H1 (cell line): ENCODE measurements around the gene MARK3. TPM values are rescaled to one million over a fixed set of nuclear protein-coding genes. Genes with fewer than 3 reads are reported as not detected.

Source experiments
- CTCF ChIA-PET: fragments of 300-600 bp; sonication (Branson Sonifier 250); formaldehyde crosslinking; loops from one replicate; lab custom pipeline; 2021; ENCODE audit not compliant: partially characterized antibody; lab: Charles Lee
- POLR2A ChIA-PET: fragments of 300-600 bp; sonication (Branson Sonifier 250); formaldehyde crosslinking; loops from one replicate; lab custom pipeline; 2021; ENCODE audit warnings: inconsistent platforms; ENCODE audit not compliant: partially characterized antibody; lab: Charles Lee
- DNase-seq, 2 experiments: peaks; one replicate each; pipeline versions ENCODE4 v3.0.0 to v3.0.0-alpha.2; 2010 to 2022; ENCODE audit warnings: low spot score in 2 of 2, low read depth in 1 of 2, mixed read lengths in 1 of 2
- FAIRE-seq: peaks from 2 replicates; lab custom pipeline; 2011; peaks lifted over from hg19 to GRCh38; lab: Jason Lieb, UNC
- H2AFZ ChIP-seq: 2 replicates; pipeline ENCODE4 v1.8.1; 2012; ENCODE audit warnings: low read length, inconsistent platforms
- H2AK5ac ChIP-seq: 2 replicates; pipeline ENCODE4 v1.6.1; 2013; ENCODE audit warnings: low read depth, low read length
- H2BK120ac ChIP-seq: replicated peaks from 2 replicates; pipeline ENCODE3; 2013; ENCODE audit warnings: low read depth, low read length, inconsistent platforms
- H2BK12ac ChIP-seq: 2 replicates; pipeline ENCODE4 v1.6.1; 2013; ENCODE audit warnings: low read depth, low read length
- H2BK15ac ChIP-seq: 2 replicates; pipeline ENCODE4 v1.6.1; 2013; ENCODE audit warnings: low read length
- H2BK20ac ChIP-seq: 2 replicates; pipeline ENCODE4 v1.6.1; 2013; ENCODE audit warnings: low read length
- H2BK5ac ChIP-seq: 2 replicates; pipeline ENCODE4 v1.6.1; 2013; ENCODE audit warnings: low read depth, low read length
- H3K14ac ChIP-seq: 2 replicates; pipeline ENCODE4 v1.6.1; 2013; ENCODE audit warnings: inconsistent platforms; ENCODE audit not compliant: insufficient read length
- H3K18ac ChIP-seq: 2 replicates; pipeline ENCODE4 v1.6.1; 2013; ENCODE audit warnings: low read length; ENCODE audit errors: extremely low read depth
- H3K23ac ChIP-seq: 2 replicates; pipeline ENCODE4 v1.6.1; 2013; ENCODE audit warnings: inconsistent platforms; ENCODE audit not compliant: insufficient read length
- H3K23me2 ChIP-seq: 2 replicates; pipeline ENCODE4 v1.6.1; 2013; ENCODE audit warnings: low read depth, low read length
- H3K27ac ChIP-seq: 2 replicates; pipeline ENCODE4 v1.6.1; 2011; ENCODE audit warnings: low read depth, low read length, inconsistent platforms
- H3K27me3 ChIP-seq, 4 experiments: replicated peaks in 1 of 4; 1 replicate in 1 of 4; 2 replicates in 3 of 4; pipeline versions ENCODE4 v1.6.1 to v1.8.1; 2011 to 2013; ENCODE audit warnings: low read length in 3 of 4, mild to moderate bottlenecking in 3 of 4, inconsistent platforms in 2 of 4, mixed read lengths in 2 of 4, moderate library complexity in 1 of 4; ENCODE audit not compliant: control insufficient read depth in 3 of 4, insufficient read depth in 3 of 4; ENCODE audit errors: extremely low read depth in 1 of 4
- H3K36me3 ChIP-seq, 4 experiments: 2 replicates each; pipeline versions ENCODE4 v1.6.1 to v1.8.1; 2011 to 2013; ENCODE audit warnings: mild to moderate bottlenecking in 4 of 4, low read length in 3 of 4, moderate library complexity in 2 of 4, control low read depth in 1 of 4, inconsistent platforms in 1 of 4; ENCODE audit not compliant: insufficient read depth in 4 of 4, control insufficient read depth in 2 of 4
- H3K4ac ChIP-seq: replicated peaks from 2 replicates; pipeline ENCODE3; 2013; ENCODE audit warnings: low read length, low read depth, mixed read lengths, inconsistent platforms; ENCODE audit not compliant: insufficient read length
- H3K4me1 ChIP-seq, 4 experiments: replicated peaks in 1 of 4; 1 replicate in 1 of 4; 2 replicates in 3 of 4; pipeline versions ENCODE4 v1.6.1 to v1.8.1; 2011 to 2013; ENCODE audit warnings: low read length in 3 of 4, inconsistent platforms in 2 of 4, mixed read lengths in 1 of 4; ENCODE audit not compliant: insufficient read depth in 4 of 4, control insufficient read depth in 3 of 4
- H3K4me2 ChIP-seq, 2 experiments: 2 replicates each; pipeline versions ENCODE4 v1.6.1 to v1.8.1; 2011 to 2013; ENCODE audit warnings: low read depth in 2 of 2, low read length in 2 of 2, control low read depth in 1 of 2, inconsistent platforms in 1 of 2, mild to moderate bottlenecking in 1 of 2; ENCODE audit not compliant: insufficient read depth in 1 of 2
- H3K4me3 ChIP-seq, 4 experiments: fragments of 200-600, 300-600 bp in 1 of 4; sonication (generic), shearing (Covaris generic), sonication (Bioruptor Twin) in 1 of 4; 2 replicates each; pipeline versions ENCODE4 v1.5.1 to v1.8.1; 2011 to 2016; ENCODE audit warnings: low read length in 4 of 4, low read depth in 3 of 4, control low read depth in 2 of 4, inconsistent platforms in 2 of 4, mild to moderate bottlenecking in 2 of 4, mixed read lengths in 1 of 4, moderate library complexity in 1 of 4; ENCODE audit not compliant: insufficient read depth in 2 of 4; ENCODE audit errors: extremely low read depth in 1 of 4
- H3K56ac ChIP-seq: replicated peaks from 2 replicates; pipeline ENCODE3; 2013; ENCODE audit warnings: low read depth, mild to moderate bottlenecking, mixed read lengths, low read length, inconsistent platforms; ENCODE audit not compliant: insufficient read length
- H3K79me1 ChIP-seq: 2 replicates; pipeline ENCODE4 v1.6.1; 2013; ENCODE audit warnings: low read depth, low read length, control low read depth
- H3K79me2 ChIP-seq, 2 experiments: 2 replicates each; pipeline versions ENCODE4 v1.6.1 to v1.8.1; 2012 to 2013; ENCODE audit warnings: low read length in 2 of 2, mild to moderate bottlenecking in 2 of 2, inconsistent platforms in 1 of 2; ENCODE audit not compliant: insufficient read depth in 2 of 2, control insufficient read depth in 1 of 2
- H3K9ac ChIP-seq, 4 experiments: replicated peaks in 1 of 4; 1 replicate in 1 of 4; 2 replicates in 3 of 4; pipeline versions ENCODE4 v1.6.1 to v1.8.1; 2011 to 2013; ENCODE audit warnings: low read depth in 3 of 4, low read length in 3 of 4, control low read depth in 2 of 4, mild to moderate bottlenecking in 2 of 4, moderate library complexity in 2 of 4, inconsistent platforms in 1 of 4; ENCODE audit errors: extremely low read depth in 1 of 4
- H3K9me3 ChIP-seq, 2 experiments: 2 replicates each; pipeline versions ENCODE4 v1.6.1 to v1.8.1; 2012 to 2013; ENCODE audit warnings: mild to moderate bottlenecking in 2 of 2, moderate library complexity in 2 of 2, control low read depth in 1 of 2, inconsistent platforms in 1 of 2, low read depth in 1 of 2, low read length in 1 of 2, mixed read lengths in 1 of 2; ENCODE audit not compliant: insufficient read depth in 2 of 2
- H4K20me1 ChIP-seq, 2 experiments: replicated peaks in 1 of 2; 2 replicates each; pipeline versions ENCODE3 to v1.8.1; 2011 to 2013; ENCODE audit warnings: inconsistent platforms in 2 of 2, low read length in 2 of 2, mild to moderate bottlenecking in 1 of 2; ENCODE audit not compliant: insufficient read depth in 2 of 2, control insufficient read depth in 1 of 2
- H4K5ac ChIP-seq: 2 replicates; pipeline ENCODE4 v1.6.1; 2013; ENCODE audit warnings: low read length, low read depth, mixed read lengths, inconsistent platforms; ENCODE audit not compliant: insufficient read length
- H4K8ac ChIP-seq: 2 replicates; pipeline ENCODE4 v1.8.0; 2013; ENCODE audit warnings: mild to moderate bottlenecking, moderate library complexity, low read length, inconsistent platforms; ENCODE audit not compliant: insufficient read depth; ENCODE audit errors: extremely low read depth
- H4K91ac ChIP-seq: replicated peaks from 2 replicates; pipeline ENCODE3; 2013; ENCODE audit warnings: low read length, mixed read lengths, inconsistent platforms; ENCODE audit not compliant: insufficient read length
- WGBS, 2 experiments: shearing (Covaris generic) in 1 of 2; methylation state at CpG; one replicate each; pipeline versions ENCODE4 v1.1.6 to v1.1.7; 2013 to 2015; ENCODE audit warnings: low lambda C conversion rate in 2 of 2, mixed read lengths in 2 of 2, inconsistent platforms in 1 of 2, low coverage in 1 of 2, missing lambda C conversion rate in 1 of 2; ENCODE audit not compliant: insufficient replicate concordance in 2 of 2, insufficient coverage in 1 of 2, insufficient read length in 1 of 2; ENCODE audit errors: extremely low coverage in 1 of 2, missing lambda C conversion rate in 1 of 2; 5-methylcytosine and 5-hydroxymethylcytosine counted together
- polyA plus RNA-seq, 7 experiments: library from polyadenylated mRNA; depleted of rRNA in 3 of 7; stranded (reverse) in 5 of 7; unstranded in 2 of 7; fragments of >200 nt in 5 of 7; fragments of 200-250 nt in 2 of 7; gene quantifications; 1 replicate in 5 of 7; 2 replicates in 1 of 7; 4 replicates in 1 of 7; pipeline versions ENCODE4 v1.2.1 to v1.2.3, GENCODE V29; 2011 to 2013; ENCODE audit warnings: missing spikeins in 2 of 7, mixed read lengths in 2 of 7
- total RNA-seq: library from RNA; stranded (reverse); fragmentation: NEBNext Ultra II Directional; extraction: Animal tissue kit (Norgen Biotek cat#: 25700); gene quantifications from 2 replicates; pipeline ENCODE4 v1.2.1, GENCODE V29; 2021

Gene MARK3
- total and polyA plus RNA-seq, 2 of the 8 experiments (the other 6 are each of a cell fraction or from before 2014, with no cell fraction given): 39.4 to 76.9 TPM

- no peaks in the 10 kb centered on the region for H3K23me2 ChIP-seq
- H2BK20ac ChIP-seq: no peak overlapping the region
- peaks cover 4 to 35% (median 16%) of the 10 kb centered on the region in 4 experiments; a peak in 6 of 8 replicates for H3K36me3 ChIP-seq
- H3K18ac ChIP-seq: no peak overlapping the region
- H2BK120ac ChIP-seq: no peak overlapping the region
- no peak overlapping the region for H3K4ac ChIP-seq
- no peak overlapping the region for H4K91ac ChIP-seq
- no peaks in the 10 kb centered on the region; the same call in 1 of the 2 replicates for H3K79me1 ChIP-seq
- no peak overlapping the region for H3K27ac ChIP-seq
- no peak overlapping the region for H3K4me3 ChIP-seq
- H3K56ac ChIP-seq: no peak overlapping the region
- 94% methylated on average over 10 of the region's 10 CpGs; no CpG with 5 or more reads in 1 of the 2 experiments for WGBS, 2 experiments
- H4K5ac ChIP-seq: no peak overlapping the region
- H4K8ac ChIP-seq: no peak overlapping the region
- H3K4me1 ChIP-seq: no peaks in the 10 kb centered on the region
- H2AK5ac ChIP-seq: no peak overlapping the region
- no peaks in the 10 kb centered on the region for H3K27me3 ChIP-seq
- H2BK15ac ChIP-seq: no peak overlapping the region
- CTCF ChIA-PET: interaction anchor here (1.2 kb wide), 1 partner anchor 12 kb away, joined by 3 read pairs; no protein-coding TSS in a partner anchor
- H3K23ac ChIP-seq: no peak overlapping the region
- H3K9ac ChIP-seq: no peak overlapping the region
- no peak overlapping the region for H2BK12ac ChIP-seq
- POLR2A ChIA-PET: no interaction called here
- FAIRE-seq (no peak), DNase-seq (no peak)
- no peak overlapping the region for H3K14ac ChIP-seq
- no peaks in the 10 kb centered on the region for H3K79me2 ChIP-seq
- H4K20me1 ChIP-seq: peaks cover 0 to 6% of the 10 kb centered on the region in 2 experiments
- no peaks in the 10 kb centered on the region for H3K9me3 ChIP-seq
- no peak overlapping the region for H3K4me2 ChIP-seq
- H2AFZ ChIP-seq: no peak overlapping the region
- no peak overlapping the region for H2BK5ac ChIP-seq
These were observed 106.5 kb downstream of the MARK3 start for GRCh38 chr14:103491691-103492090.
